B cell (primary cell): ENCODE measurements around the gene RALA.

ENCODE experiments used
- CTCF ChIP-seq: fragments of 200-600 bp; IDR thresholded peaks from one replicate; pipeline ENCODE4 v1.8.0; 2022; ENCODE audit warnings: antibody characterized with exemption, mild to moderate bottlenecking
- EZH2 ChIP-seq: IDR thresholded peaks from 2 replicates; pipeline ENCODE4 v1.6.1; 2012; ENCODE audit warnings: borderline replicate concordance, low read depth, mild to moderate bottlenecking, moderate library complexity, low read length; ENCODE audit not compliant: insufficient read depth, poor library complexity, severe bottlenecking

GRCh38 chr7:39670052-39670451, 46.7 kb downstream of the RALA start:
- TF ChIP-seq CTCF (no peak), EZH2 (no peak)
